GM12892 (cell line): ENCODE results near the gene PTPRH.

ENCODE experiments used
- POLR2A ChIP-seq: IDR thresholded peaks from 2 replicates; pipeline ENCODE4 v1.6.1; 2011; ENCODE audit warnings: low read depth, low read length, control low read depth
- POLR2AphosphoS5 ChIP-seq: IDR thresholded peaks from 2 replicates; pipeline ENCODE4 v1.6.1; 2011; ENCODE audit warnings: low read depth, low read length, control low read depth
- TAF1 ChIP-seq: IDR thresholded peaks from 2 replicates; pipeline ENCODE4 v1.6.1; 2011; ENCODE audit warnings: low read depth, mild to moderate bottlenecking, control low read depth, low read length, borderline replicate concordance

DNA sequence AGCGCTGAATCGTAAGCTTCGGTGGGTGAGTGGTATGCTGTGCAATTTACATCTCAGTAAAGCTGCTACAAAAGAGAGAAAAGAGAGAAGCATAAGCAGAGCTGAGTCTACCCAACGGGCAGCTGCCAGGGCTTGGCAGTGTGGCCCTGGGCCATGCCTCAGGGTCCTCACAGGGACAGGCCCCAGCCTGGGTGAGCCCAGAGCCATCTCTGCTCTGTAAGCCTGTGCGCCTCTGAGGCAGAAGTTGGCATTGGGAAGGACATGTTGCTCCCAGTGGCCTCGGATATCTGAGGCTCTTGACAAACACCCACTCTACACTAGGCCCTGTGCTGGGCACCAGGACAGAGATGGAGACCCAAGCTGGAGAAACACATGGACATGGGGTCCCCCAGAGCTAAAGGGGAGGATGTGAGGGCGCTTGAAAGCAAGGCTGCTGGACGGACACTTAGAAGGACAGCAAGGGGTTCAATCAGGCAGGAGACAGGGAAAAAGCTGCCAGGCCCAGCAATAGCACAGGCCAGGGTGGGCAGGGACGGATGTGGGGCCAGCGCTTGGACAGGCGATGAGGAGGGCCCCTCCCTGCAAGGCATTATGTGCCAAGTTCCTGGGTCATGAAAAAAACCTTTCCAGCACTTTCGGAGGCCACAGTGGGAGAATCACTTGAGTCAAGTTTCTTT lies 34.8 kb upstream of the PTPRH start:
- TF ChIP-seq POLR2A: no peak
- TF ChIP-seq POLR2AphosphoS5: no peak
- TF ChIP-seq TAF1: no peak
